Left cardiac atrium (tissue), 4 donors: ENCODE measurements around the gene MAGEA11. TPM values are rescaled to one million over a fixed set of nuclear protein-coding genes. Genes with fewer than 3 reads are reported as not detected.
"Not testable (repeated sequence)": the region's sequence is repeated elsewhere in the genome, so short reads cannot be mapped to it uniquely, and the experiment has no call there.

Experiments used
- ATAC-seq, 2 donors: fragments of 200-7000 bp; cut with Tn5 transposase; one replicate each; pipeline ENCODE4 v1.9.1; 2020; ENCODE audit warnings: mild to moderate bottlenecking in 2 of 2, moderate library complexity in 2 of 2
- DNase-seq: peaks from one replicate; pipeline ENCODE4 v3.0.0-alpha.2; 2020
- intact Hi-C, 2 donors: fragments of 100-400 bp; cut with DNase I; formaldehyde crosslinking; loops; one replicate each; pipeline versions ENCODE4 v1.14.1 to v1.15.1; 2022 to 2023
- total RNA-seq, 2 donors: library from RNA; stranded (reverse); fragmentation: NEBNext Ultra II Directional; extraction: Animal tissue kit (Norgen Biotek cat#: 25700); gene quantifications; one replicate each; pipeline ENCODE4 v1.2.1, GENCODE V29; 2021
- donor health status: DM: no; HTN: yes; CAD: no.
- donor health status: DM: no; HTN: yes; CAD: no; lungs with severe emphysema.
- donor health status: DM: yes; HTN: yes; CAD: no.
- donor health status: Dilated cardiomyopathy.

The MAGEA11 gene
- total RNA-seq, 2 donors from 2014 or later = not detected

DNA sequence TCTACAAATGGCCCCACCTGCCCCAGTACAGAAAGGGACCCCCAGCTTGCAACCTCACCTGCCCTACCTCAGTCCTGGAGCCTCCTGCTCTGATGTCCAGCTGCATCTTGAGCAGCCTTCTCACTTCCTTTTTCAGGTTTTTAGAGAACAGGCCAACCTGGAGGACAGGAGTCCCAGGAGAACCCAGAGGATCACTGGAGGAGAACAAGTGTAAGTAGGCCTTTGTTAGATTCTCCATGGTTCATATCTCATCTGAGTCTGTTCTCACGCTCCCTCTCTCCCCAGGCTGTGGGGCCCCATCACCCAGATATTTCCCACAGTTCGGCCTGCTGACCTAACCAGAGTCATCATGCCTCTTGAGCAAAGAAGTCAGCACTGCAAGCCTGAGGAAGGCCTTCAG is 3.6 kb downstream of the MAGEA11 start:
- DNase-seq (no peak), ATAC-seq (no peak)
- intact Hi-C loops = no loop called here

- intact Hi-C loops = no loop called here
- no peak for ATAC-seq
- DNase-seq = no peak
Observed at GRCh38 chrX:149716632-149717031, 4.8 kb downstream of the MAGEA11 start.

- DNase-seq = no peak
Observed at GRCh38 chrX:149717803-149718202, 5.9 kb downstream of the MAGEA11 start.

DNA sequence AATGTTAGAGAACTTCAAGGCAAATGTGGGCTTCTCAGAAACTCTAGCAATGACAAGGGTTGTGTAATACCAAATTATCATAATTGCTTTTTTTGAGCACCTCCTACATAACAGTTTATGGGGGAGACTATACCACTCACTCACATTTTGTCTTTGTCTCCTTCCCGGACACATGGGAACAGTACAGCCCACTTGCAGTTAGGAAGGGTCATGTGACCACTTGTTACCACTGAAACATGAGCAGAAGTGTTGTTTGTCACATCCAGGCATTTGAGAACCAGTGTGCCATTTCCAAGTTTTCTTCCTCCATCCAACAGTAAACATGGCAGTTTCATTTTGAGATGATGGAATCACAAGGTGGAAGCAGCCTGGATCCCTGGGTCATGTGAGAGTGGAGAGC is 6.9 kb downstream of the MAGEA11 start:
- ATAC-seq (no peak), DNase-seq (no peak)
- intact Hi-C loops = no loop called here

More at GRCh38 chrX:149717803-149718202, 5.9 kb downstream of the MAGEA11 start:
- no peak for ATAC-seq
- intact Hi-C loops = no loop called here

GRCh38 chrX:149720021-149720689 is 8.3 kb downstream of the MAGEA11 start:
- ATAC-seq (no peak), DNase-seq (no peak)
- intact Hi-C loops = no loop called here

- DNase-seq, ATAC-seq, intact Hi-C loops: not testable (repeated sequence)
Observed at GRCh38 chrX:149721241-149721640, 9.4 kb downstream of the MAGEA11 start.

GRCh38 chrX:149721778-149722177 is 9.9 kb downstream of the MAGEA11 start:
- ATAC-seq (no peak), DNase-seq (no peak)
- intact Hi-C loops = no loop called here

GRCh38 chrX:149723583-149724118 is 11.8 kb downstream of the MAGEA11 start:
- DNase-seq, intact Hi-C loops, ATAC-seq: not testable (repeated sequence)

DNA sequence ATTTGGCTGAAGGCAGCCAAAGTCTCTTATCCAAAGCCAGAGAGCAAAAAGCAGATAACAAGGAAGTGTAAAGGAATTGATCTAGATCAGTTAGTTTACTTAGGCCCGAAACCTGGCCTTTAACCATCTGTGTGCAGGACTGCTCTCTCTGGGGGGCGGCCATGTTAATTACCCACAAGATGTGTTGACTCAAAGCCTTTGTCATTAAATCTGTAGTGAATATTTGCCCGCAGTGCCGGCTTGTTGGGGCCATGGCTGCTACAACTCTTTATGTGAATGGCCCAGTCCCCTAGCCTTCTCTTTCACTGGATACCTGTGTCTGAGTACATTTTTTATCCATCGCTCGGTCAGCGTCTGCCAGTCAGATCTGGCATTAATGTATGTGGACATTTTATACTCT is 15.4 kb downstream of the MAGEA11 start:
- intact Hi-C loops, DNase-seq, ATAC-seq: not testable (repeated sequence)

GRCh38 chrX:149742269-149742668 is 30.4 kb downstream of the MAGEA11 start:
- DNase-seq, ATAC-seq, intact Hi-C loops: not testable (repeated sequence)

- peak in 1 of 2 donors; percentile 59 for ATAC-seq
- intact Hi-C loops, DNase-seq: not testable (repeated sequence)
Observed at GRCh38 chrX:149746390-149747007, 34.6 kb downstream of the MAGEA11 start.

GRCh38 chrX:149757206-149758067 is 45.6 kb downstream of the MAGEA11 start:
- ATAC-seq = no peak
- intact Hi-C loops = no loop called here
- DNase-seq = no peak

- ATAC-seq (no peak), DNase-seq (no peak)
- intact Hi-C loops = no loop called here
Observed at GRCh38 chrX:149758068-149758714, 46.3 kb downstream of the MAGEA11 start.

GRCh38 chrX:149758715-149759078 is 46.8 kb downstream of the MAGEA11 start:
- intact Hi-C loops, ATAC-seq, DNase-seq: not testable (repeated sequence)

DNA sequence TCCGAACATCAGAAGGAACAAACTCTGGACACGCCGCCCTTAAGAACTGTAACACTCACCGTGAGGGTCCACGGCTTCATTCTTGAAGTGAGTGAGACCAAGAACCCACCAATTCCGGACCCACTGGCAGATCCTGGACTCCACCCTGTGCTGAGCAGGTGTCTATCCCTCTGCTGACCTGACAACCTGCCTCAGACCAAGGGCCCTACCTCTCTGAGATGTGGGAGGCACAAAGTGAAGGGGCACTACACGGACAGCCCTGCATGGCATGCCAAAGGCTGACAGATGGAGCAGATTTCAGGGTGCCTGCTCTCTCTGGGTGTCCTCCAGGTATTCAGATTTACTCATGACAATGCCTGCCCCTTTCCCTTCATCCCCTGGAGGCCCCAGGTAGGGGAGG is 48.0 kb downstream of the MAGEA11 start:
- intact Hi-C loops = no loop called here
- ATAC-seq = no peak
- DNase-seq = no peak

- no peak for DNase-seq
- intact Hi-C loops = no loop called here
- no peak for ATAC-seq
Observed at GRCh38 chrX:149760965-149761364, 49.1 kb downstream of the MAGEA11 start.

- ATAC-seq, intact Hi-C loops, DNase-seq: not testable (repeated sequence)
Observed at GRCh38 chrX:149761858-149762674, 50.2 kb downstream of the MAGEA11 start.
